SU-DHL-6 (cell line): ENCODE data around the gene NCLN.

Experiments used
- H2AFZ ChIP-seq: fragments of 200-600 bp; sonication (generic); 2 replicates; pipeline ENCODE4 v1.6.1; 2014; ENCODE audit warnings: low read depth, mild to moderate bottlenecking, moderate library complexity, mixed read lengths, antibody characterized with exemption, low read length; ENCODE audit not compliant: severe bottlenecking
- H3F3A ChIP-seq: fragments of 200-600 bp; shearing (Covaris generic); 2 replicates; pipeline ENCODE4 v1.6.0; 2016; ENCODE audit warnings: antibody characterized with exemption, mild to moderate bottlenecking; ENCODE audit not compliant: insufficient read depth
- H3K27ac ChIP-seq: fragments of 200-600 bp; sonication (generic); 2 replicates; pipeline ENCODE4 v1.5.1; 2016; ENCODE audit warnings: low read depth, mild to moderate bottlenecking, low read length, moderate library complexity, mixed read lengths
- H3K27me3 ChIP-seq: fragments of 200-600 bp; sonication (generic), shearing (Covaris generic); 2 replicates; pipeline ENCODE4 v1.6.0; 2014; ENCODE audit warnings: mild to moderate bottlenecking, low read length
- H3K36me3 ChIP-seq: fragments of 200-600 bp; sonication (generic); 2 replicates; pipeline ENCODE4 v1.6.1; 2014; ENCODE audit warnings: mild to moderate bottlenecking, low read length, mixed read lengths
- H3K4me2 ChIP-seq: fragments of 300-600, 200-600 bp; shearing (Covaris generic), sonication (generic); 2 replicates; pipeline ENCODE4 v1.6.0; 2014; ENCODE audit warnings: low read length, low read depth, mild to moderate bottlenecking; ENCODE audit not compliant: poor library complexity, severe bottlenecking
- H3K4me3 ChIP-seq: fragments of 200-600 bp; sonication (generic); 2 replicates; pipeline ENCODE4 v1.5.1; 2014; ENCODE audit warnings: antibody characterized with exemption, low read length, mild to moderate bottlenecking, mixed read lengths; ENCODE audit not compliant: insufficient read depth, poor library complexity, severe bottlenecking
- H3K79me2 ChIP-seq: fragments of 200-600 bp; sonication (generic); 2 replicates; pipeline ENCODE4 v1.6.1; 2014; ENCODE audit warnings: mild to moderate bottlenecking, low read length, moderate library complexity; ENCODE audit not compliant: insufficient read depth
- H3K9ac ChIP-seq: fragments of 200-600 bp; sonication (generic); 2 replicates; pipeline ENCODE4 v1.7.0; 2014; ENCODE audit warnings: mild to moderate bottlenecking, low read length
- H3K9me2 ChIP-seq: fragments of 200-600 bp; sonication (generic); replicated peaks from 2 replicates; pipeline ENCODE4 v1.6.1; 2014; ENCODE audit warnings: low read length; ENCODE audit not compliant: insufficient read depth
- H3K9me3 ChIP-seq: fragments of 200-600 bp; sonication (generic); 2 replicates; pipeline ENCODE4 v1.6.1; 2014; ENCODE audit warnings: low read length, mixed read lengths; ENCODE audit not compliant: insufficient read depth
- H4K20me1 ChIP-seq: fragments of 200-600 bp; sonication (generic); 2 replicates; pipeline ENCODE4 v1.6.1; 2014; ENCODE audit warnings: low read depth, mild to moderate bottlenecking, antibody characterized with exemption, low read length, moderate library complexity, mixed read lengths
- EZH2phosphoT487 ChIP-seq: fragments of 200-600 bp; sonication (generic), shearing (Covaris generic); conservative IDR thresholded peaks from 2 replicates; pipeline ENCODE4 v1.6.1; 2018; ENCODE audit warnings: mild to moderate bottlenecking, antibody characterized with exemption, low read length, moderate library complexity, mixed read lengths
- TF ChIP-seq, protein P1 (sequence below): fragments of 200-600 bp; sonication (generic); IDR thresholded peaks from one replicate; pipeline ENCODE4 v1.5.1; 2017; ENCODE audit warnings: antibody characterized with exemption, mild to moderate bottlenecking, low read length, moderate library complexity; ENCODE audit not compliant: insufficient read depth, poor library complexity, severe bottlenecking

NCLN gene

DNA sequence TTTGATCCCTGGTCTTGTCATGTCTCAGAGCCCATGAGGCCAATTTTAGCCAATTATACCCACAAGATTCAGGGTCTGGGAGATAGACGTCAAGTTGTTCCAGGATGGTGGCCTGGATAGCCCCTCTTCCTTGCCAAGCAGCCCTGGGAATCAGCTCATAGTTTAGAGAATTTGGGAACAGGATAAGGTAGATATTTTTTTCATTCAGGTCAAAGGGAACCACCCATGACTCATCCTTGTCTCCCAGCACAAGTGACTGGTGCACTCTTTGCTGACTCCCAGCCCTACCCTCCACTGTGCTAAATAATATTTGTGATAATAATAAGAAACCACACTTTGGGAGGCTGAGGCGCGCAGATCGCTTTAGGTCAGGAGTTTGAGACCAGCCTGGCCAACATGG is 24.3 kb upstream of the NCLN start:
- no peak overlapping the region for H3K9ac ChIP-seq

DNA sequence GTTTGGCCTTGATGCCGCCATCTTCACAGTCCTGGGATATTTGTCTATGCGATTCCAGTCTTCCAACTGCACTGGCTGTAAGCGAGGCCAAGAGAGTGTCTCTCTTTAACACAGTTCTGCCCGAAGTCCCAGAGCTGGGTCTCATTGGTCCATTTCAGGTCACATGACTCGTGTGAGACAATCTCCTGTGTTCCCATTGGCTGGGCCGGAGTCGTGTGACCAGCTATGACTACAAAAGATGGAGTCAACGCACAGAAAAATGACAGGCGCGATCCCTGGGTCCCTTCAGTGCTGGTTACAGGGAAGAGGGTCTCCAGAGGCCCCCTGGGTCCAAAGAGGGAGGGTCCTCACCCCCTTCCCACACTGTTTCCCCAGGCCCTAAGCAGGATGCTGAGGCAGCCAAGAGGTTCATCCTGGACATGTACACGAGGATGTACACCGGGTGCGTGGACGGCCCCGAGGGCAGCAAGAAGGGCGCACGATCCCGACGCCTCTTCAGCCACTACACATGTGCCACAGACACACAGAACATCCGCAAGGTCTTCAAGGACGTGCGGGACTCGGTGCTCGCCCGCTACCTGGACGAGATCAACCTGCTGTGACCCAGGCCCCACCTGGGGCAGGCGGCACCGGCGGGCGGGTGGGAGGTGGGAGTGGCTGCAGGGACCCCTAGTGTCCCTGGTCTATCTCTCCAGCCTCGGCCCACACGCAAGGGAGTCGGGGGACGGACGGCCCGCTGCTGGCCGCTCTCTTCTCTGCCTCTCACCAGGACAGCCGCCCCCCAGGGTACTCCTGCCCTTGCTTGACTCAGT is 23.1 kb upstream of the NCLN start:
- H2AFZ ChIP-seq = no peak overlapping the region
- H3K4me2 ChIP-seq = no peak overlapping the region
- TF ChIP-seq, protein P1, sequence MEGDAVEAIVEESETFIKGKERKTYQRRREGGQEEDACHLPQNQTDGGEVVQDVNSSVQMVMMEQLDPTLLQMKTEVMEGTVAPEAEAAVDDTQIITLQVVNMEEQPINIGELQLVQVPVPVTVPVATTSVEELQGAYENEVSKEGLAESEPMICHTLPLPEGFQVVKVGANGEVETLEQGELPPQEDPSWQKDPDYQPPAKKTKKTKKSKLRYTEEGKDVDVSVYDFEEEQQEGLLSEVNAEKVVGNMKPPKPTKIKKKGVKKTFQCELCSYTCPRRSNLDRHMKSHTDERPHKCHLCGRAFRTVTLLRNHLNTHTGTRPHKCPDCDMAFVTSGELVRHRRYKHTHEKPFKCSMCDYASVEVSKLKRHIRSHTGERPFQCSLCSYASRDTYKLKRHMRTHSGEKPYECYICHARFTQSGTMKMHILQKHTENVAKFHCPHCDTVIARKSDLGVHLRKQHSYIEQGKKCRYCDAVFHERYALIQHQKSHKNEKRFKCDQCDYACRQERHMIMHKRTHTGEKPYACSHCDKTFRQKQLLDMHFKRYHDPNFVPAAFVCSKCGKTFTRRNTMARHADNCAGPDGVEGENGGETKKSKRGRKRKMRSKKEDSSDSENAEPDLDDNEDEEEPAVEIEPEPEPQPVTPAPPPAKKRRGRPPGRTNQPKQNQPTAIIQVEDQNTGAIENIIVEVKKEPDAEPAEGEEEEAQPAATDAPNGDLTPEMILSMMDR = no peak
- TF ChIP-seq EZH2phosphoT487 = no peak

More for the DNA sequence above, 24.3 kb upstream of the NCLN start:
- no peak overlapping the region for H3K4me2 ChIP-seq
- H3K79me2 ChIP-seq = no peaks in the 10 kb centered on the region
- H3K9me3 ChIP-seq = no peaks in the 10 kb centered on the region
- H3F3A ChIP-seq = no peaks in the 10 kb centered on the region
- no peak overlapping the region for H2AFZ ChIP-seq
- H3K27ac ChIP-seq = no peak overlapping the region
- TF ChIP-seq, protein P1 = no peak
- no peak for TF ChIP-seq EZH2phosphoT487
- no peaks in the 10 kb centered on the region for H3K27me3 ChIP-seq
- H3K36me3 ChIP-seq = no peaks in the 10 kb centered on the region
- H3K9me2 ChIP-seq = no peaks in the 10 kb centered on the region
- no peak overlapping the region for H3K4me3 ChIP-seq
- no peaks in the 10 kb centered on the region for H4K20me1 ChIP-seq

DNA sequence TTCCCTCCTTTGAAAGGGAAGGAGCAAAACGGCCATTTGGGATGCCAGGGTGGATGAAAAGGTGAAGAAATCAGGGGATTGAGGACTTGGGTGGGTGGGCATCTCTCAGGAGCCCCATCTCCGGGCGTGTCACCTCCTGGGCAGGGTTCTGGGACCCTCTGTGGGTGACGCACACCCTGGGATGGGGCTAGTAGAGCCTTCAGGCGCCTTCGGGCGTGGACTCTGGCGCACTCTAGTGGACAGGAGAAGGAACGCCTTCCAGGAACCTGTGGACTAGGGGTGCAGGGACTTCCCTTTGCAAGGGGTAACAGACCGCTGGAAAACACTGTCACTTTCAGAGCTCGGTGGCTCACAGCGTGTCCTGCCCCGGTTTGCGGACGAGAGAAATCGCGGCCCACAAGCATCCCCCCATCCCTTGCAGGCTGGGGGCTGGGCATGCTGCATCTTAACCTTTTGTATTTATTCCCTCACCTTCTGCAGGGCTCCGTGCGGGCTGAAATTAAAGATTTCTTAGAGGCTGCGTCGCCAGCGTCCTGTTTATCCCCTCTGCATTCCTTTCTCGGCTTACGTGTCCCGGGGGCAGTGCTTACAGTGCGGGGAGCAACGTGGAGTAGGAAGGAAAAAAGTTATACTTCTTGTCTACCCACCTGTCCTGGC is 22.4 kb upstream of the NCLN start:
- Histone ChIP-seq H4K20me1 (no peaks in the 10 kb centered on the region), H3K9me3 (no peaks in the 10 kb centered on the region), H3K4me2 (no peak overlapping the region), H3K27me3 (no peaks in the 10 kb centered on the region), H2AFZ (no peak overlapping the region), H3K79me2 (no peaks in the 10 kb centered on the region), H3K9me2 (no peaks in the 10 kb centered on the region), H3K4me3 (no peak overlapping the region), H3K36me3 (no peaks in the 10 kb centered on the region), H3F3A (no peaks in the 10 kb centered on the region), H3K27ac (no peak overlapping the region), H3K9ac (no peak overlapping the region)
- TF ChIP-seq, protein P1 = peak; percentile 86
- no peak for TF ChIP-seq EZH2phosphoT487

More for the DNA sequence above, 23.1 kb upstream of the NCLN start:
- Histone ChIP-seq H3K27me3 (no peaks in the 10 kb centered on the region), H3K9me2 (no peaks in the 10 kb centered on the region), H3K9me3 (no peaks in the 10 kb centered on the region), H4K20me1 (no peaks in the 10 kb centered on the region), H3K4me3 (no peak overlapping the region), H3K79me2 (no peaks in the 10 kb centered on the region), H3K36me3 (no peaks in the 10 kb centered on the region), H3F3A (no peaks in the 10 kb centered on the region), H3K27ac (no peak overlapping the region), H3K9ac (no peak overlapping the region)
